Measurements from ENCODE around the gene CSRP1. TPM values are rescaled to one million over a fixed set of nuclear protein-coding genes. Genes with fewer than 3 reads are reported as not detected.

CSRP1 gene
- total RNA-seq, 3 donors from 2014 or later: 186 to 1,491 (median 767) TPM

DNA sequence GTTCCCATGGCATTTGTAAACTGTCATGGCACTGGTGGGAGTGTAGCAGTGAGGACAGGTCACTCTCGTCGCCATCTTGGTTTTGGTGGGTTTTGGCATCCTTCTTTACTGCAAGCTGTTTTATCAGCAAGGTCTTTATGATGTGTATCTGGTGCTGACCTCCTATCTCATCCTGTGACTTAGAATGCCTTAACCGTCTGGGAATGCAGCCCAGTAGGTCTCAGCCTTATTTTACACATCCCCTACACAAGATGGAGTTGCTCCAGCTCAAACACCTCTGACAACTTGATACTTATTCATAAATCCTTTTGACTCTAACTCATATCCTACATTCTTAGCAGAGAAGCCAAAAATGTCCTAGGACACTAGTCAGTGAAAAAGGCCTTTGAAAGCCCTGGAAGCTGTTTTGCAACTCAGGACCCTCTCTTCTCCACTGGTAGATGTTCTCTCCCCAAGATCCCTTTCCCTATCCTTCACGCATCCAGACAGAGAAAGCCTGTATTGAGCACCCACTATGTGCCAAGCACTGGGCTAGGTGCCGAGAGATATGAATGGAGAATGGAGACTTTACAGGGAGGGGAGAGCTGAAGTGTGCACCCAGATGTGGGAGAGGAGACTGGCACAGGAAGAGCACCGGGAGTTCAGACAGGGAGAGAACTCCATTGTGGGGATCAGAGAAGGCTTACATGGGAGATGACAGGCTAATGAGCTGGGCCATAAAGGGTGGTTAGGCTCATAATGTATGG is 6.7 kb upstream of the CSRP1 start:
- H3K27ac ChIP-seq: peak overlapping the region; percentile 76 to 97
- intact Hi-C loops (cut with DNase I; ENCODE audit: low total_unique reads): loop anchor here (5.0 kb wide), 1 partner anchor 81 kb away; no protein-coding TSS in a partner anchor
- TF ChIP-seq POLR2AphosphoS5 (IDR thresholded peaks at IDR 0.05) (no peak), POLR2A (IDR thresholded peaks at IDR 0.05) (no peak)
- TF ChIP-seq, protein P1, sequence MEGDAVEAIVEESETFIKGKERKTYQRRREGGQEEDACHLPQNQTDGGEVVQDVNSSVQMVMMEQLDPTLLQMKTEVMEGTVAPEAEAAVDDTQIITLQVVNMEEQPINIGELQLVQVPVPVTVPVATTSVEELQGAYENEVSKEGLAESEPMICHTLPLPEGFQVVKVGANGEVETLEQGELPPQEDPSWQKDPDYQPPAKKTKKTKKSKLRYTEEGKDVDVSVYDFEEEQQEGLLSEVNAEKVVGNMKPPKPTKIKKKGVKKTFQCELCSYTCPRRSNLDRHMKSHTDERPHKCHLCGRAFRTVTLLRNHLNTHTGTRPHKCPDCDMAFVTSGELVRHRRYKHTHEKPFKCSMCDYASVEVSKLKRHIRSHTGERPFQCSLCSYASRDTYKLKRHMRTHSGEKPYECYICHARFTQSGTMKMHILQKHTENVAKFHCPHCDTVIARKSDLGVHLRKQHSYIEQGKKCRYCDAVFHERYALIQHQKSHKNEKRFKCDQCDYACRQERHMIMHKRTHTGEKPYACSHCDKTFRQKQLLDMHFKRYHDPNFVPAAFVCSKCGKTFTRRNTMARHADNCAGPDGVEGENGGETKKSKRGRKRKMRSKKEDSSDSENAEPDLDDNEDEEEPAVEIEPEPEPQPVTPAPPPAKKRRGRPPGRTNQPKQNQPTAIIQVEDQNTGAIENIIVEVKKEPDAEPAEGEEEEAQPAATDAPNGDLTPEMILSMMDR (IDR thresholded peaks at IDR 0.05): no peak
- peaks cover 0 to 18% of the 10 kb centered on the region in 2 donors for H3K4me1 ChIP-seq
- H3K36me3 ChIP-seq: no peaks in the 10 kb centered on the region
- no peaks in the 10 kb centered on the region for H3K9me3 ChIP-seq
- H3K27me3 ChIP-seq: no peaks in the 10 kb centered on the region
- H3K4me3 ChIP-seq: no peak overlapping the region
- DNase-seq (ENCODE audit: low spot score in 2 of 2): no peak

GRCh38 chr1:201511941-201512539 is 5.1 kb upstream of the CSRP1 start:
- Histone ChIP-seq H3K4me3 (peak overlapping the region in 2 of 3 donors; percentile 4 to 42), H3K9me3 (no peaks in the 10 kb centered on the region), H3K36me3 (no peaks in the 10 kb centered on the region), H3K4me1 (peaks cover 7 to 30% of the 10 kb centered on the region in 2 donors), H3K27me3 (no peaks in the 10 kb centered on the region), H3K27ac (peak overlapping the region; percentile 90 to 97)
- intact Hi-C loops (cut with DNase I; ENCODE audit: low total_unique reads): loop anchor here (5.0 kb wide), 1 partner anchor 80 kb away; no protein-coding TSS in a partner anchor
- no peak for TF ChIP-seq POLR2A (IDR thresholded peaks at IDR 0.05)
- TF ChIP-seq, protein P1 (IDR thresholded peaks at IDR 0.05): no peak
- TF ChIP-seq POLR2AphosphoS5 (IDR thresholded peaks at IDR 0.05): peak in 1 of 3 donors; percentile 17
- peak in 1 of 2 donors; percentile 62 for DNase-seq (ENCODE audit: low spot score in 2 of 2)

DNA sequence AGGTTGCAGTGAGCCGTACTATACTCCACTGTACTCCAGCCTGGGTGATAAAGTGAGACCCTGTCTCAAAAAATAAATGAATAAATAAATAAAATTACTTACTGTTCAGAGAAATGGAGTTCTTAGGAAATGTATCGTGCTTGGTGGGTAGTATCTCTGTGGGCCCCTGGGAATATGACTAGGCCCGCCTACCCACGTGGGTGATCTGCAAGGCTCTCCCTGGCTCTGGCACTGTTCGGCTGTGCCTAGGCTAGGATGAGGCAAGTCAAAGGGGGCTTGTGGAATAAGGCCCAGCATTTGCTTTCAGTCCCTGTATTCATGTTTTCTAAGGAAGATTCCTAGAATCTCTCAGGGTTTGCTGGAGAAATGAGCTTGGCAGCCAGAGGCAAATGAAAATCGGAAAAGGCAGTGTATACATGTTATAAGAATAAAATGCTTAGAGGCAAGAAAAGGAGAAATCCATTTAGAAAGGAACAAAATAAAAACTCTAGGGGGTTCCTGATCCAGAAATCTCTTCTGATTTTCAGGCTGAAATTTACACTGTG is 4.5 kb upstream of the CSRP1 start:
- DNase-seq (ENCODE audit: low spot score in 2 of 2): no peak
- TF ChIP-seq, protein P1 (IDR thresholded peaks at IDR 0.05): no peak
- TF ChIP-seq POLR2A (IDR thresholded peaks at IDR 0.05) (no peak), POLR2AphosphoS5 (IDR thresholded peaks at IDR 0.05) (no peak)
- Histone ChIP-seq H3K27me3 (no peaks in the 10 kb centered on the region), H3K27ac (peak overlapping the region; percentile 90 to 97), H3K4me1 (peaks cover 7 to 30% of the 10 kb centered on the region in 2 donors), H3K36me3 (no peaks in the 10 kb centered on the region), H3K9me3 (no peaks in the 10 kb centered on the region), H3K4me3 (no peak overlapping the region)
- intact Hi-C loops (cut with DNase I; ENCODE audit: low total_unique reads): loop anchor here (5.0 kb wide), 1 partner anchor 79 kb away; no protein-coding TSS in a partner anchor

DNA sequence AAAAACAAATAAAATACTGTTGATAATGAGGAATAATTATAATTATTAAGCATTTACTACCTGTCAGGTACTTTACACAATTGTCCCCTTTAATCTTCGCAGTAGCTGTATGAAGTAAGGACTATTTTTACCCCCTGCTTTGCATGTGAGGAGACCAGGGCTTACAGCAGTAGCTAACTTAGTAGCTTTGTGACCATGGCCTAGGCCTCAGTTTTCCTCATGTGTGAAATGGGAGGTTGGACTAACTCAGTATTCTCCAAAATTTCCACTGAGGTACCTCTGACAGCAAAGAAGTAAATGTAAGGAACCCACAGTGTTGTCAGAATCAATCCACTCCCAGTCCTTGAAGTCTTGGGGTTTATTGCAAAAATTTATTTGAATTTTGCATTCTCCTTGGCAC is 3.8 kb upstream of the CSRP1 start:
- intact Hi-C loops (cut with DNase I; ENCODE audit: low total_unique reads): loop anchor here (5.0 kb wide), 1 partner anchor 78 kb away; no protein-coding TSS in a partner anchor
- H3K4me1 ChIP-seq: peaks cover 9 to 30% of the 10 kb centered on the region in 2 donors
- no peak for TF ChIP-seq POLR2AphosphoS5 (IDR thresholded peaks at IDR 0.05)
- no peaks in the 10 kb centered on the region for H3K36me3 ChIP-seq
- H3K27ac ChIP-seq: peak overlapping the region in 1 of 2 donors; percentile 97
- H3K4me3 ChIP-seq: no peak overlapping the region
- no peak for DNase-seq (ENCODE audit: low spot score in 2 of 2)
- H3K9me3 ChIP-seq: no peaks in the 10 kb centered on the region
- no peaks in the 10 kb centered on the region for H3K27me3 ChIP-seq

DNA sequence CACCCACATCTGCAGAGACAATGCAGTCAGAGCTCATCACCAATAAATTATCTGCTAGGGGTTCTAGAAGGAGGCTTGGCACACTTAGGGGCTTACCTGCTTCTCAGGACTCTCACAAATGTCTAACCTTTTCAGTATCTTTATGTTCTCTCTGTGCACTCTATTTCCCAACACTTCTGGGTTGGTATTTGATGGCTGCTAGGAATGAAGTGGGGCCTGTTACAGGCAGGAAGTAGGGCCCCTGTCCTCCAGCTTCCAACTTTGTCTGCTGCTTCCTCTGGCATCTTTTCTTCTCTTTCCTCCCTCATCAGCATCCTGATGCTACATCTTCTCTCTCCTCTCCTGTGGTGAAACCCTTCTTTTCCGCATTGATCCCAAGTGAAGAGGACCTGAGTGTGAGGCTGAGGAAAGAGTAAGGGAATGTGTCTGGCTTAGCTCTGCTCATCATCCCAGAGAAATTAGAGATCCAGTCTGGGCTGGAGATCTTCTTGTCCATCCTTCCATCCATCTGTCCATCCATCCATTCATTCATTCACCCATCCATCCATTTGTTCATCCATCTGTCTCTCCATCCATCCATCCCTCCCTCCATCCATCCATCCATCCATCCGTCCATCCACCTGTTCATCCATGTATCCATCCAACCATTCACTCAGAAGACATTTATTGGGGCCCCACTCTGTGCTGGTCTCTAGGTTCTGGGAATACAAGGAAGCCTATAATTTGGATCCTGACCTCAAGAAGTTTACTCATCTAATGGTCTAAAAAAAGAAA is 2.9 kb upstream of the CSRP1 start:
- DNase-seq (ENCODE audit: low spot score in 2 of 2): no peak
- intact Hi-C loops (cut with DNase I; ENCODE audit: low total_unique reads): loop anchor here (5.0 kb wide), 1 partner anchor 77 kb away; no protein-coding TSS in a partner anchor
- Histone ChIP-seq H3K27me3 (no peaks in the 10 kb centered on the region), H3K4me3 (no peak overlapping the region), H3K9me3 (no peaks in the 10 kb centered on the region), H3K27ac (peak overlapping the region; percentile 97 to 99), H3K36me3 (no peaks in the 10 kb centered on the region), H3K4me1 (peaks cover 9 to 30% of the 10 kb centered on the region in 2 donors)
- TF ChIP-seq, protein P1 (IDR thresholded peaks at IDR 0.05): no peak
- TF ChIP-seq POLR2AphosphoS5 (IDR thresholded peaks at IDR 0.05) (no peak), POLR2A (IDR thresholded peaks at IDR 0.05) (no peak)
